Activated naive CD4-positive, alpha-beta T cell treated with anti-CD3 and anti-CD28 coated beads, Interleukin-2, amount 50 U/mL, for 24 hours (primary cell): ENCODE measurements around the gene TM4SF1.
"Not testable (repeated sequence)": the region's sequence is repeated elsewhere in the genome, so short reads cannot be mapped to it uniquely, and the experiment has no call there.

Source experiments
- H3K27ac Mint-ChIP-seq: one replicate; pipeline ENCODE4 v1.8.0; 2021; ENCODE audit warnings: mild to moderate bottlenecking, mixed read lengths
- H3K27me3 Mint-ChIP-seq: one replicate; pipeline ENCODE4 v1.8.0; 2021; ENCODE audit warnings: mixed read lengths
- H3K36me3 Mint-ChIP-seq: one replicate; pipeline ENCODE4 v1.8.0; 2021; ENCODE audit warnings: mixed read lengths
- H3K4me1 Mint-ChIP-seq: one replicate; pipeline ENCODE4 v1.8.0; 2021; ENCODE audit warnings: mixed read lengths
- H3K4me3 Mint-ChIP-seq: one replicate; pipeline ENCODE4 v1.8.0; 2021; ENCODE audit warnings: mild to moderate bottlenecking, mixed read lengths
- H3K9me3 Mint-ChIP-seq: one replicate; pipeline ENCODE4 v1.8.0; 2021; ENCODE audit warnings: mixed read lengths

Gene TM4SF1

DNA sequence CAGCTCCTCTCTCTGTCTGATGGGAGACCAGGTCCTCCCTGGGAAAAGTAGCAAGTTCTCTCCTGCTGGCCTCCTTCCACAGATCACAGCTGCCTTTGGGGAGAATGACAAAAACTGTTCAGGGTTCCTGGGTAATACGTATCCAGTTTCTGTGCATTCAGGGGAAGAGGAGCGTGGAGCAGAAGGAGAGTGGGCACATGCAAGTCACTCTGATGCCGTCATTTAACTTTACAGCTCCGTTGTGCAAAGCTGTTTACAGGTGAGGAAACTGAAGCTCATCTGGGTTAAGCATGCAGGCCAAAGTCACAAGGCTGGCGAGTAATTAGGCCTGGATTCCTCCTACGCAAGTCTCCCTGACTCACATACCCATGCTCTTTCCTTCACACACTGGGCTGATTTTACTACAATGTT lies 7.5 kb upstream of the TM4SF1 start:
- Mint-ChIP-seq H3K9me3 (no peaks in the 10 kb centered on the region), H3K4me3 (no peak overlapping the region), H3K27me3 (peaks cover 7% of the 10 kb centered on the region), H3K27ac (no peak overlapping the region), H3K36me3 (peaks cover 2% of the 10 kb centered on the region), H3K4me1 (no peaks in the 10 kb centered on the region)

GRCh38 chr3:149384167-149384566 lies 6.7 kb upstream of the TM4SF1 start:
- Mint-ChIP-seq H3K4me3 (no peak overlapping the region), H3K36me3 (peaks cover 2% of the 10 kb centered on the region), H3K27ac (no peak overlapping the region), H3K27me3 (peaks cover 7% of the 10 kb centered on the region), H3K4me1 (no peaks in the 10 kb centered on the region), H3K9me3 (no peaks in the 10 kb centered on the region)

DNA sequence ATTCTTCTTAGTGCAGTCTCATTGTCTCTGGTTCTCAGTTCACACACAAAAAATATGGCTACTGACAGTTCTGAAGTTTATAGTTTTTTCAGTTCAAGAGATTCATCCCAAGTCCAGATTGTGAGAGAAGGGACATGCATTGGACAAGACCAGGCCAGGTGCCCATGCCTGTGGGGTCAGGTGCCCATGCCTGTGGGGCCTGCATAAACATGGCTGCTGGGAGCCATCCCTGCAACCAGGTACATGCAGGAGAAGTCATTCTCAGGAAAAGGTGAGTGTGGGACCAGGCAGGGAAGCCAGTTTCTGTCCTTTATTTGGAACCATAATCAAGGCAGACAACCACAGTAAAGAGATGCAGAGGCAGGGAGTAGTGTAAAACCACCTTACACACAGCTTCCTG lies 6.3 kb upstream of the TM4SF1 start:
- peaks cover 7% of the 10 kb centered on the region for H3K27me3 Mint-ChIP-seq
- H3K4me1 Mint-ChIP-seq = no peaks in the 10 kb centered on the region
- no peak overlapping the region for H3K4me3 Mint-ChIP-seq
- no peak overlapping the region for H3K27ac Mint-ChIP-seq
- H3K9me3 Mint-ChIP-seq = no peaks in the 10 kb centered on the region
- H3K36me3 Mint-ChIP-seq = peaks cover 2% of the 10 kb centered on the region

DNA sequence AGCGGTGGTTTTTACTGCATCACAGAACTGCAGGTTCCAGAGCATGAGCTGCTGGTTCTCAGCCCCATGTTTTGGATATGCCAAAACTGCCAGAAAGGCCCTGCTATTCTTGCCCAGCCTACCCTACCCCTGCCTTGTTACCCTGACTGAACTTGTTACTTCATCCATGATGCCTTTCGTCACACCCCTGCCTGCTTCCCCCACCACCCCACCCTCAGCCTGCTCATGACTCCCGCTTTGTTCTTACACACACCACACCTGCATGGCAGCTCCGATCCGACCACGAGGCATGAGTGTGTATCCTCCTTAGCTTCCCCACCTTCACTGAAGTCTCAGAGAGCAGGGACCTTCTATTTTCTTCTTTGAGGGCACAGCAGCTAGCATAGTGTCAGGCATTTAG lies 5.1 kb upstream of the TM4SF1 start:
- H3K27me3 Mint-ChIP-seq = peaks cover 6% of the 10 kb centered on the region
- peaks cover 2% of the 10 kb centered on the region for H3K36me3 Mint-ChIP-seq
- H3K4me1 Mint-ChIP-seq = no peaks in the 10 kb centered on the region
- H3K27ac Mint-ChIP-seq = no peak overlapping the region
- H3K4me3 Mint-ChIP-seq = no peak overlapping the region
- H3K9me3 Mint-ChIP-seq = no peaks in the 10 kb centered on the region

- Mint-ChIP-seq H3K36me3 (peaks cover 2% of the 10 kb centered on the region), H3K27me3 (peaks cover 8% of the 10 kb centered on the region), H3K27ac (no peak overlapping the region), H3K4me1 (no peaks in the 10 kb centered on the region), H3K4me3 (no peak overlapping the region), H3K9me3 (no peaks in the 10 kb centered on the region)
These were observed 4.6 kb upstream of the TM4SF1 start for GRCh38 chr3:149382101-149382467.

DNA sequence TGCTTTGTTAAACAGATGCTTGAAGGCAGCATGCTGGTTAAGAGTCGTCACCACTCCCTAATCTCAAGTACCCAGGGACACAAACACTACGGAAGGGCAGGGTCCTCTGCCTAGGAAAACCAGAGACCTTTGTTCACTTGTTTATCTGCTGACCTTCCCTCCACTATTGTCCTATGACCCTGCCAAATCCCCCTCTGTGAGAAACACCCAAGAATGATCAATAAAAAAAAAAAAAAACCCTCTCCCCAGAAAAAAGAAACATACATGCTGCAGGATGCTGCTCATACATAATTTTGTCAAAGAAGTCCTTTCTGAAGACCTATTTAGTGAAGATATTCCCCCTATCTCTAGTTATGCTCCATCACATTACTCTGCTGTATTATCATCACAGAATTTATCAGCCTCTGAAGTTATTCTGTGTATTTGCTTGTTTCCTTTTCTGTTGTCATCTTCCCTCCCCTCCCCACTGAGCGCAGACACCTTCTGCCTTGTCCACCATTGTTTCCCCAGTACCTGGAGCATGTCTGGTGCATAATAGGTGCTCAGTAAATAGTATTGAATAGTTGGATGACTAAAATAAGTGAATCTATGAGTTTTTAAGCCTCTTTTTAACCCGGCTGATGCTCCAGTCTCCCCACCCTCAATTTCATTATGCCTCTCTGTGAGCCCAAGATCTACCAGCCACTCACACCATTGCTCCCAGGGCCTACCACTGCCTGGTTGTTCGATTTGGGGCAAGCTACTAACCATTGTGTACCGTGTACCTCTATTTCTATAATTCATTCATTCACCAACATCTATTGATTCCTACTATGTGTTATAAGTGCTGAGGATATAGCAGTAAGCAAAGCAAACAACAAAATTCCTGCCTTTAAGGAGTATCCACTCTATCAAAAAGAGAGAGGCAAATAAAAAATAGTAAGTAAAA lies 4.0 kb upstream of the TM4SF1 start:
- H3K9me3 Mint-ChIP-seq = no peaks in the 10 kb centered on the region
- H3K4me1 Mint-ChIP-seq = no peaks in the 10 kb centered on the region
- peaks cover 2% of the 10 kb centered on the region for H3K36me3 Mint-ChIP-seq
- no peak overlapping the region for H3K27ac Mint-ChIP-seq
- H3K27me3 Mint-ChIP-seq = peaks cover 8% of the 10 kb centered on the region
- H3K4me3 Mint-ChIP-seq = no peak overlapping the region

- H3K9me3 Mint-ChIP-seq, H3K27ac Mint-ChIP-seq, H3K4me1 Mint-ChIP-seq, H3K4me3 Mint-ChIP-seq, H3K36me3 Mint-ChIP-seq, H3K27me3 Mint-ChIP-seq: not testable (repeated sequence)
These were observed 2.8 kb upstream of the TM4SF1 start for GRCh38 chr3:149380220-149380619.

- no peak overlapping the region for H3K4me3 Mint-ChIP-seq
- H3K36me3 Mint-ChIP-seq = peaks cover 2% of the 10 kb centered on the region
- H3K9me3 Mint-ChIP-seq = no peaks in the 10 kb centered on the region
- no peak overlapping the region for H3K27ac Mint-ChIP-seq
- peaks cover 4% of the 10 kb centered on the region for H3K27me3 Mint-ChIP-seq
- no peaks in the 10 kb centered on the region for H3K4me1 Mint-ChIP-seq
These were observed 1.2 kb upstream of the TM4SF1 start for GRCh38 chr3:149378478-149379309.

GRCh38 chr3:149376718-149377407 lies 586 bp downstream of the TM4SF1 start:
- no peaks in the 10 kb centered on the region for H3K9me3 Mint-ChIP-seq
- no peaks in the 10 kb centered on the region for H3K4me1 Mint-ChIP-seq

DNA sequence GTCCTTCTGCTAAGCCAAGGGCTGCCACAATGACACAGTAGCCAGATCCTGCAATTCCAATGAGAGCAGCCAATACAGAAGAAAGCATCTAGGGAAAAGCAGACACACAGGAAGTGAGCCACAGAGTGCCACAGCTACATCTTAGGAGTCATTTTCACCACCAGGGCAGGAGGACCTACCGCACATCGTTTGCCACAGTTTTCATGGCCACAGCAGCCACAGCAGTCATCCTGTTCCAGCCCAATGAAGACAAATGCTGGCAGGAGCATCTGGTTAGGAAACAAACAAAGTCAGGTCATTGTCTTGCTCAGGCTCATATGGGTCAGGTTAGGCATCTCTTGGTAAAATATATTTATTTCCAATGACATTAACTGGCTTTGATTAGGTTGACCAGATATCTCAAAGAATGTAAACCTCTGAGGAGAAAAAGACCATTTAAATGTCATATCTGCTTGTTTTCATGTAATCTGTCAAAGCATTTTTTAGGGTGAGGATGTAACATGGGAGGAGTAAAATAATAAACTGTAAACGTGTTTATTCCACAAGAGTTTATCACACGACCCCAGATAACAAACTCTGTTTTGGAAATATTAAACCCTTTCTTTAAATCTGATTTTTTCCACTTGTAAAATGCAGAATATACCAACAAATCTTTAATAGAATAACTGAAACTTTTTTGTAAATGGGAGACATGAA lies 1.8 kb downstream of the TM4SF1 start:
- Mint-ChIP-seq H3K9me3 (no peaks in the 10 kb centered on the region), H3K27ac (no peak overlapping the region), H3K4me3 (no peak overlapping the region), H3K27me3 (peaks cover 6% of the 10 kb centered on the region), H3K36me3 (no peaks in the 10 kb centered on the region), H3K4me1 (no peaks in the 10 kb centered on the region)

More at GRCh38 chr3:149376718-149377407, 586 bp downstream of the TM4SF1 start:
- H3K27ac Mint-ChIP-seq = no peak overlapping the region
- H3K4me3 Mint-ChIP-seq = no peak overlapping the region
- peaks cover 6% of the 10 kb centered on the region for H3K27me3 Mint-ChIP-seq
- peaks cover 2% of the 10 kb centered on the region for H3K36me3 Mint-ChIP-seq

- Mint-ChIP-seq H3K27ac (no peak overlapping the region), H3K4me1 (no peaks in the 10 kb centered on the region), H3K27me3 (peaks cover 6% of the 10 kb centered on the region), H3K36me3 (no peaks in the 10 kb centered on the region), H3K4me3 (no peak overlapping the region), H3K9me3 (no peaks in the 10 kb centered on the region)
These were observed 2.5 kb downstream of the TM4SF1 start for GRCh38 chr3:149374793-149375500.

DNA sequence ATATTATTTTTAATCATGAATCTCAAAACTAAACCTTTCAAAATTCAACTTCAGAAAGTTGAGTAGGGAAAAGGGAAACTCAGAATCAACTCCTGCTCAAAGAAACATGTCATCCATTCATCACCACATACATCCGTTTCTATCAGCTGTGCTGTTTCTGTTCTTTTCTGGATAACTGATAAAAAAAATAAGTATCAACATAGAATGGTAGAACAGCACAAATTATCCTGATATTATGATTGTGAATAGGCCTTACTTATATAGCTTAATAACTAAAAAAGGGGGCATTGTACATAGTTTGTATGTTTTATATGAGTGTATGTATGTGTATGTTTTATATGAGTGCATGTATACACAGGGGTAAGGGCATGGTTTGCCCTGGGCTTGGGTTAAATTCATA lies 3.1 kb downstream of the TM4SF1 start:
- no peak overlapping the region for H3K4me3 Mint-ChIP-seq
- H3K36me3 Mint-ChIP-seq = no peaks in the 10 kb centered on the region
- no peaks in the 10 kb centered on the region for H3K9me3 Mint-ChIP-seq
- H3K27ac Mint-ChIP-seq = no peak overlapping the region
- H3K4me1 Mint-ChIP-seq = no peaks in the 10 kb centered on the region
- peaks cover 6% of the 10 kb centered on the region for H3K27me3 Mint-ChIP-seq

- no peak overlapping the region for H3K27ac Mint-ChIP-seq
- H3K27me3 Mint-ChIP-seq = peaks cover 8% of the 10 kb centered on the region
- no peak overlapping the region for H3K4me3 Mint-ChIP-seq
- no peaks in the 10 kb centered on the region for H3K9me3 Mint-ChIP-seq
- no peaks in the 10 kb centered on the region for H3K36me3 Mint-ChIP-seq
- H3K4me1 Mint-ChIP-seq = no peaks in the 10 kb centered on the region
These were observed 4.0 kb downstream of the TM4SF1 start for GRCh38 chr3:149373235-149374125.

DNA sequence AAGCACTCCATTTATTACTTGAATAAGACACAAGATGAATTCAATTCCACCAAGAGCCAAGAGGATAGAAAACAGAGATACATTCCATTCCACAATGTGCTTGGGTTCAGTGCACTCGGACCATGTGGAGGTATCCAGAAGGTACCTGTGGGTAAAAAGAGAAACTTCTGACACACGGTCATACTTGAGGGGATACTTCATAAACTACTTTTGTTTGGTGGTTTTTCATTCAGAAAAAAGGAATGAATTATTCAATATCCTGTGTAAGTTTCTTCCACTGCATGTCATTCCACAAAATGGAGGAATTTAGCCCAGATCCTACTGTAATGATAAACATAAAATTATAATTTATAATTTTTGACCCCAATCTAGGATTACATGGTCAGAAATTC lies 5.7 kb downstream of the TM4SF1 start:
- H3K9me3 Mint-ChIP-seq = no peaks in the 10 kb centered on the region
- H3K4me3 Mint-ChIP-seq = no peak overlapping the region
- H3K4me1 Mint-ChIP-seq = no peaks in the 10 kb centered on the region
- no peak overlapping the region for H3K27ac Mint-ChIP-seq
- H3K36me3 Mint-ChIP-seq = no peaks in the 10 kb centered on the region
- H3K27me3 Mint-ChIP-seq = peaks cover 5% of the 10 kb centered on the region
